NCI-H446 treated with DMSO at 0.1 percent for 48 hours (cell line): ENCODE measurements around the gene CALML4.
"Not testable (repeated sequence)": the region's sequence is repeated elsewhere in the genome, so short reads cannot be mapped to it uniquely, and the experiment has no call there.

Source experiments
- DNase-seq: peaks from one replicate; lab custom pipeline; 2025; lab: John Stamatoyannopoulos, UW

Gene CALML4

GRCh38 chr15:68224546-68225250 lies 19.6 kb upstream of the CALML4 start:
- no peak for DNase-seq

DNA sequence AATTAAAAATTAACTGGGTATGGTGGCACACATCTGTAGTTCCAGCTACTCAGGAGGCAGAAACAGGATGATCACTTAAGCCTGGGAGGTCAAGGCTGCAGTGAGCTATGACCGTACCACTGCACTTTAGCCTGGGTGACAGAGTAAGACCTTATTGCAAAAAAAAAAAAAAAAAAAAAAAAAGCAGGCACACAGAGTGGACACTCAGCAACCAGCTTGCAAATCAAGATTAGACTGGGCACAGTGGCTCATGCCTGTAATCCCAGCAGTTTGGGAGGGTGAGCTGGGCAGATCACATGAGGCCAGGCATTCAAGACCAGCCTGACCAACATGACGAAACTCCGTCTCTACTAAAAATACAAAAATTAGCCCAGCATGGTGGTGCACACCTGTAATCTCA lies 19.0 kb upstream of the CALML4 start:
- DNase-seq = no peak

GRCh38 chr15:68223171-68223570 lies 18.0 kb upstream of the CALML4 start:
- no peak for DNase-seq

DNA sequence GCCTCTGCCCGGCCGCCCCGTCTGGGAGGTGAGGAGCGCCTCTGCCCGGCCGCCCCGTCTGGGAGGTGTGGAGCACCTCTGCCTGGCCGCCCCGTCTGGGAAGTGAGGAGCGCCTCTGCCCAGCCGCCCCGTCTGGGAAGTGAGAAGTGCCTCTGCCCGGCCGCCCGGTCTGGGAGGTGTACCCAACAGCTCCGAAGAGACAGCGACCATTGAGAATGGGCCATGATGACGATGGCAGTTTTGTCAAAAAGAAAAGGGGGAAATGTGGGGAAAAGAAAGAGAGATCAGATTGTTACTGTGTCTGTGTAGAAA lies 17.3 kb upstream of the CALML4 start:
- DNase-seq = not testable (repeated sequence)

DNA sequence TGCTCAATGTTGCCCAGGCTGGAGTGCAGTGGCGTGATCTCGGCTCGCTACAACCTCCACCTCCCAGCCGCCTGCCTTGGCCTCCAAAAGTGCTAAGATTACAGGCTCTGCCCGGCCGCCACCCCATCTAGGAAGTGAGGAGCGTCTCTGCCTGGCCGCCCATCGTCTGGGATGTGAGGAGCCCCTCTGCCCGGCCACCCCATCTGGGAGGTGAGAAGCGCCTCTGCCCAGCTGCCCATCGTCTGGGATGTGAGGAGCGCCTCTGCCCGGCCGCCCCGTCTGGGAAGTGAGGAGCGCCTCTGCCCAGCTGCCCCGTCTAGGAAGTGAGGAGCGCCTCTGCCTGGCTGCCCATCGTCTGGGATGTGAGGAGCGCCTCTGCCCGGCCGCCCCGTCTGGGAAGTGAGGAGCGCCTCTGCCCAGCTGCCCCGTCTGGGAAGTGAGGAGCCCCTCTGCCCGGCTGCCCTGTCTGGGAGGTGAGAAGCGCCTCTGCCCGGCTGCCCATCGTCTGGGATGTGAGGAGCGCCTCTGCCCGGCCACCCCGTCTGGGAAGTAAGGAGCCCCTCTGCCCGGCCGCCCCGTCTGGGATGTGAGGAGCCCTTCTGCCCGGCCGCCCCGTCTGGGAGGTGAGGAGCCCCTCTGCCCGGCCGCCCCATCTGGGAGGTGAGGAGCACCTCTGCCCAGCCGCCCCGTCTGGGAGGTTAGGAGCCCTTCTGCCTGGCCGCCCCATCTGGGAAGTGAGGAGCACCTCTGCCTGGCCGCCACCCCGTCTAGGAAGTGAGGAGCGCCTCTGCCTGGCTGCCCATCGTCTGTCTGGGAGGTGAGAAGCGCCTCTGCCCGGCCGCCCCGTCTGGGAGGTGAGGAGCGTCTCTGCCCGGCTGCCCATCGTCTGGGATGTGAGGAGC lies 16.6 kb upstream of the CALML4 start:
- DNase-seq = not testable (repeated sequence)

GRCh38 chr15:68220967-68221366 lies 15.8 kb upstream of the CALML4 start:
- no peak for DNase-seq

GRCh38 chr15:68220489-68220888 lies 15.4 kb upstream of the CALML4 start:
- no peak for DNase-seq

DNA sequence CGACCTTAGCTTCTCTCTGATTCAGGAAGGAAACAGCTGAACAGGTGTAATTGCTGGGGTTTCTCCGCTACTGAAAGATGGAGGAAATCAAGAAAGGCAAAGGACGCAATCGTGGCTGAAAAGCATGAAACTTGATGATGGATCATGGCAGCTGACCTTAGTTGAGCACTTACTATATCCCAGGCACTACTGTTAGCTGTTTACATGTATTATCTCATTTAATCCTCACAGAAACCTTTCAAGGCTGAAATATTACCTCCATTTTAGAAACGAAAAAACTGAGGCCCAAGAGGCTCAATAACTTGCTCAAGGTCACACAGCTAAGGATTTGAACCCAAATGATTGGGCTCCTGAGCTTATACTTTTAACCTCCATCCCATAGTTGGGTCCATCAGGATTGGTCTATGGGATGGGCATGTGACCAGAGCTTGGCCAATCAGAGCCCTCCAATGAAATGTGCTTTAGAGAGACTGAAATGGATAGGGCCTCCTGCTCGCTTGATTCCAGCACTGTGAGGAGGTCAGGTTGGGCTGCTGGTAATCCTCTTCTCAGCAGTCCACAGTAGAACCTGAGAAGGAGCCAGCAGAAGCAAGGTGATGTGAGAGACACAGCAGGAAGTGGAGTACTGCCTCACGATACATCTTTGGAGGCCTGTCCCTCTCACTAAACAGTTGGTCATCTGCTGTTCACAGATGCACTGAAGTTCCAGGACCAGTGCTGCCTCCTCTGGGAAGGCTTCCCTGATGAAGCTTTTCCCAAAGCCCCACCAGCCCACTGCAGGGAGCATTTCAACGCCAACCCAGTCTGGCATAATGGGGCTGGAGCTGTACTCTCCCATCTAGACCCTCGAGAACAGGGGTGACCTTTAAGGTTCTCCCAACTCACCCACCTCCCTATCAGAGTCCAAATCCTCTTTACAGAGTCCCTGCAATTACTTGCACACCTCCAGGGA lies 14.0 kb upstream of the CALML4 start:
- no peak for DNase-seq

DNA sequence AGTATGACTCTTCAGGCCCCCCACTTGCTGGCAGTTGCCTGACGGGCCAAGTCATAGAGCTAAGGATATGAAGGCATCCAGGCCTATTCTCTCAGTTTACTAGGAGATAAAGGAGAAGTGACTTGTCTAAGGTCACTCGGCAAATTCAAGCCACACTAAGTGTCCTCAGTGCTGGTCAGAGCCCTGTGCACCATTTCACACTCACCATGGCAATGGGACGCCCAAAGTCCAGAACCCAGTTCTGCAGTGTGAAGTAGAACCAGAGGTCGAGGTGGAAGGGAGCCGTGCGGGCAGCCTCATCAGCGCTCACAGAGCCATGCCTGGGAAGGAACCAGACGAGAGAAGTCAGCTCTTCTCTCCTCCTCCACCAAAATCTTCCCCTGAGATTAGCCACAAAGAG lies 13.2 kb upstream of the CALML4 start:
- no peak for DNase-seq

- DNase-seq = no peak
Measured at GRCh38 chr15:68217341-68217740, 12.2 kb upstream of the CALML4 start.

DNA sequence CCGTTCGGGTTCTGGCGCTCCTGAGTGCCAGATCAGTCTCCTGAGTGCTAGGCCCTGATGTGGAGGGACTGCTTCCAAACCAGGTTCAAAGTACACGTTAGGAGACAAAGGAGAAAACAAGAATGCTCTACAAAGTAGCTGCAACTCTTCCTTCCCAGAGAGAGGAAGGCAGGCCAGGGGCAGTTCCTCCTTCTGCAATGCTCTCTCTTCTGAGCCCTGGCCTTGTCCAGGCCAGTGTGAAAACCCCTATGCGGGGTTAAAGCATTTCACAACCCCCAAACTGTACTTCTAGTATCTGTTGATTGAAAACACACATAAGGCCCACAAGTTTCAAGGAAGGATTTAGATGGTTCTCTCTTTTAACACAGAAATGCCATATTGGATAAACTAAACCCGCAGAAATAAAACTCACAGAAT lies 9.7 kb upstream of the CALML4 start:
- DNase-seq = no peak

GRCh38 chr15:68213991-68214837 lies 9.1 kb upstream of the CALML4 start:
- DNase-seq = no peak

DNA sequence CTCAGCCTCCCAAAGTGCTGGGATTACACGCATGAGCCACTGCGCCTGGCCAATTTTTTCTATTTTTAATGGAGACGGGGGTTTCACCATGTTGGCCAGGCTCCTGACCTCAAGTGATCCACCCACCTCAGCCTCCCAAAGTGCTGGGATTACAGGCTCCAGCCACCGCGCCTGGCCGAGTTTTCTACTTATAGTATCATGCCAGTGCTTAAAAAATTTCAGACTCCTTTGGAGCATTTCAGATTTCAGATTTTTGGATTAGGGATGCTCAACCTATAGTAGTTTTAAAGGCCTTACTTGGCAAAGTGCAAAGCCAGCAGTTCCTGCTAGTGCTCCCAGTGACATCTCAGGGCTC lies 8.3 kb upstream of the CALML4 start:
- DNase-seq = not testable (repeated sequence)

GRCh38 chr15:68211656-68212320 lies 6.7 kb upstream of the CALML4 start:
- DNase-seq = no peak

GRCh38 chr15:68210821-68211655 lies 5.9 kb upstream of the CALML4 start:
- peak; percentile 14 for DNase-seq

DNA sequence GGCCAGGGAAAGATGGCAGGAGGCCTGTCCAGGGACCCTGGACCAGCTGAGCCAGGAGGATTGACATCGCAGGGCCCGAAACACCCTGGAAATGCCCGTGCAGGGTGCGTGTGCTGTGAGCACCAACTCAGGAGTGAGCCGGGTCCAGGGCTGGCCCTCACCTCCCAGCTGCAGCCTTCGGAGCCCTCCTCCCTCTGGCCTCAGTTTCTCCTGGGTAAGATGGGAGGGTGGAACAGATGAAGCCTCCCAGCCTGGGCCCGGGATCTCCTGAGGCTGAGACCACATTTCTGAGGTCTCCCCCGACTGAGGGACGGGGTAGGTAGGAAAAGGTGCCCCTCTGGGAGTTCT lies 5.3 kb upstream of the CALML4 start:
- DNase-seq = no peak

GRCh38 chr15:68209735-68210408 lies 4.7 kb upstream of the CALML4 start:
- no peak for DNase-seq

GRCh38 chr15:68209272-68209671 lies 4.1 kb upstream of the CALML4 start:
- DNase-seq = no peak

DNA sequence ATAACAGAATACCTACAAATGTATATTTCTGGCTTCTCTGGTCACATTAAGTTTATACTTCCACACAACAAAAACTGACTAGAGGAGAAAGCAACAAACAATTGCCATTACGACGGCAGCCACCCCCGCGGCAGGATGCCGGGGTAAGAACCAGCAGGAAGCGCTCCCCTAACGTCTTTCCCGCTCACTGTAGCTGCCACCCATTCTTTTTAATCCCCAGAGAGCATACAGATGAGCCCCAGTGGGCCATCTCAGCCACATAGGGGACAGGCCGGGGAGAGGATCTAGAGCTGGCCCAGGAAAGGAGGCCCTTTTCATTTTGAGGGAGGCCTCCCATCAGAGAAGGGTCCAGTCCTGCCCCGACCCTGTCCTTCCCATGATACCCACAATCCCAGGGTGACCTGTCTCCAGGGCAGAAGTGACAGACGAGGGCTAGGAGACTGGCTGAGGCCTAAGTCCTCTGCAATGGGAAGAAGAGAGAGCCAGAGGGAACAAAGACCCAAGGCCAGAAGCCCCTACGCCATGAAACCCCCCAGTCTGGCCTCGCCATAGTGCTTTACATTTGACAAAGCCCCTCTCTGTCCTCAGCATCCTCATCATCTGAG lies 3.6 kb upstream of the CALML4 start:
- DNase-seq = no peak
